Activated effector memory CD4-positive, alpha-beta T cell treated with Interleukin-2 at 50 U/mL for 16 hours (primary cell): ENCODE data around the gene NDE1.
"Not testable (repeated sequence)": the region's sequence is repeated elsewhere in the genome, so short reads cannot be mapped to it uniquely, and the experiment has no call there.

Experiments used
- DNase-seq: peaks from one replicate; pipeline ENCODE4 v3.0.0-alpha.2; 2020

Gene NDE1

DNA sequence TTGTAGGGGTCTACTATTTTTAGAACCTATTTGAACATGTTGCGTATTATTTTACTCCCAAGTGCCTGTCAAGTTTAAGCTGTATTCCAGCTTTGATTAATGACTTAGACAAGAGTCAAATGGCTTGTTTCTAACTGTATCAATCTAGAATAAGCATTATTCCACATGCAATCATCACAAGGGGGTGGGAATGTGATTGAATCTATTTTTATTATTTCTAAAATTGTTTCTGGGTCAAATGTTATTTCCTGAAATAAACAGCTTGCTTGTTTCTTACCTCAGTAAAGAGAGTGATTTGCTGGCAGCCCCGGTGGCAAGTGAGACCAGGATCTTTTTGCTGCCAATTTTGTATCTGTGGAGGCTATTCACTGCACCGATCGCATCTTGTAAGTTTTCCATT is 28.6 kb upstream of the NDE1 start:
- DNase-seq = no peak

DNA sequence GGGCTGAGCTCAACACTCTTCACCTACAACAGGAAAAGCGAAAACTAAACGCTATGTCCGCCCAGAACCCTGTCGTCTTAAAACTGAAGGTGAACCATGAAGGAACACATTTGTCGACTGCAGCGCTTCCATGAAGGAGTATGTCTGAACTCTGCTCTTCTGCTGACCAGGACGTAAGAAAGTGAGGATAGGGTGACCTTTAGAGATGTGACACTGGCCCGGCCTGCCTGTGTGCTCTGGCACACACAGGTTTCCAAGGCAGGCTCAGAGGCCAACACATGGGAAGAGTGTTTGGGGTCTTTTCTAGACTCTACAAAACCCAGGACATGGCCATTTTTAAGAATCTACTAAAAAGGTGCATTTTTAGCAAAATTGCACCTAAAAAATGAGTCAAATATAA is 28.2 kb upstream of the NDE1 start:
- DNase-seq = no peak

GRCh38 chr16:15631730-15632409 is 18.2 kb upstream of the NDE1 start:
- no peak for DNase-seq

GRCh38 chr16:15635926-15636325 is 14.1 kb upstream of the NDE1 start:
- DNase-seq = no peak

GRCh38 chr16:15636392-15636873 is 13.6 kb upstream of the NDE1 start:
- no peak for DNase-seq

- no peak for DNase-seq
Measured at GRCh38 chr16:15639061-15639568, 10.9 kb upstream of the NDE1 start.

DNA sequence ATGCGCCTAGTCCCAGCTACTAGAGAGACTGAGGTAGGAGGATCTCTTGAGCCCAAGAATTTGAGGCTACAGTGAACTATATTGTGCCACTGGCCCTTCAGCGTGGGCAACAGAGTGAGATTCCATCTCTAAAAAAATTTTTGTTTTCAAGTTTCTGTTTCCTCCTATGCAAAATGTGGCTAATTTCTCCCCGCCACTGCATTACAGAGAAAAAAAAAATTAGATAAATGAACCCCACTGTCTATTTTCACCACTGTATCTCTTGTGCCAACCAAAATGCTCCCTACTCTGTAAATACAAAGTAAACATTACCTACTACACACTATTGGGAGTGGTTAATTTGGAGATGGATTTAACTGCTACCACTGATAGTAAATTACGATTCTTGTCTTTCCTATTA is 9.1 kb upstream of the NDE1 start:
- DNase-seq = no peak

DNA sequence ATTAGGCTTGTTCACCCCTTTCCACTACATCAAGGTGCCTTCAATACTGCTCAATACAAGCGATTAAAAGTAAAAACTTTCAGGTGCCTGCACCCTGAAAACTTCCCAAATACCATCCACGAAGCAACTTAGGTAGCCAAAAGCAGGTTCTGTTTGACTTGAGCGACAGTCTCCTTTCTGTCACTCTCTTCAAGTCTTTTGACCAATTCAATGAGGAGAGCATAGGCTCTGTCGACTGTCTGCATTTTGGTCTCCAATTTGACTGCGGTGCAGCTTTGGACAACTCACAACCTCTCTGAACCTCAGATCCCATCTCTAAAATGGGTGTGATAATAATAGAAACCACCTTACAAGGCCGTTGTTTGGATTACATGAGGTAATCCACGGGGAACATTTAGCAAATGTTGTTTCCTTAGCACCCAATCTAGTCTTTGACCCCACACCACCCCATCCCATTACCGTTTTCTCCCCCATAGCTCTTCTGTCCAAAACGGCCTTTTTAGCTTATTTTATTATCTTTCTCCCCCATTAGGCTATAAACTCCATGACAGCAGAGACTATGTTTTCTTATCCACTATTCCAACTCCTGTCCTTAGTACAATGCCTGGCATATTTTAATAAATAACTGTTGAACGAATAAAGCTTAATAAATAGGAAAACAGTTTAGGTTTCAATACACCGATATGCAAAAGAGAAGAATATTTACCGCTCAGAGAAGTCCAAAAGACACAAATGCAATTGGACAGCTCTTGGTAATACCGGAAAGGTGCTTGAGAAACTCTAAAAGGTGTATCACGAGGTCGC is 8.1 kb upstream of the NDE1 start:
- no peak for DNase-seq

GRCh38 chr16:15642557-15643047 is 7.4 kb upstream of the NDE1 start:
- DNase-seq = peak; percentile 74

DNA sequence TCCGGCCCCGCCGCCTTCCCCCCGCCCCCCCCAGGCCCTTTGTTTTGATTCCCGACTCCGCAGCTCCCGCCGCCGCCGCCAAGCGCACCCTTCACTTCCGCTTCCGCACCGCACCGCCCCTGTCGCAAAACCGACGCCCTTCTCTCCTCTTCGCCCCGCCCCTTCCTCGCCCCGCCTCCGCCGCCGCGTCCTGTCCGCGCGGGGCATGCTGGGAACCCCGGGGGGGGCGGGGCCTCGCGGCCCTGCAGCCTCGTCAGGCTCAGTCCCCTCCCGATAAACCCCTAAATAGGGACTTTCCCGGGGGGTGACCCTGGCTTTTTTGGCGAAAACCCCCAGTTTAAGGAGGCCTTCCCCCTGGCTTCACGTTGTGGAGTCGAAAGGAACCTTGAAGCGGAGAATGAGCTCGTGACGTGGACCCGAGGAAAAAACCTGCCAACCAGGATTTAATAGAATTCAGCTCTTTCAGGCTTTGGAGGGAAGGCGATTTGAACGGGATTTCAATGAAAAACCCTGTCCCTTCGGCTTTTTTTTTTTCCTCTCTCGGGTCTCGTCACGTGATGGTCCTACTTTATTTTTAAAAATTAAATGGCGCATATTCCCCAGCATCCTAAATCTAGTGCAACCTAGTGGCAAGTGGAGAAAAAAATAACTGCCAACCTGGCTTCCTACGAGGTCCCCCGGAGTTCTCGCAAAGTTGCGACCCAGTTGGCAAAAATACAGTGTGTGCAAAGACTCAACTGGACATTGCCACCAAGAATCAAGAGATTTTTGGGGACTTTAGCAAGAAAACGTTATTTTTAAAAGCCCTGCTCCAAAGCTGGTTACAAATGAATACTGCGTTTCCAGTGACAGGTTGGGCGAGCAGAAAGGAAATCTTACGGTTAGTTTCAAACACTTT is 6.7 kb upstream of the NDE1 start, which contains the start of gene MARF1:
TSS of gene MARF1 (minus strand) at position 107 of the 898 bp plus-strand sequence. CDS start 3,921 bp downstream, outside the sequence.
- peak; percentile 99 for DNase-seq

DNA sequence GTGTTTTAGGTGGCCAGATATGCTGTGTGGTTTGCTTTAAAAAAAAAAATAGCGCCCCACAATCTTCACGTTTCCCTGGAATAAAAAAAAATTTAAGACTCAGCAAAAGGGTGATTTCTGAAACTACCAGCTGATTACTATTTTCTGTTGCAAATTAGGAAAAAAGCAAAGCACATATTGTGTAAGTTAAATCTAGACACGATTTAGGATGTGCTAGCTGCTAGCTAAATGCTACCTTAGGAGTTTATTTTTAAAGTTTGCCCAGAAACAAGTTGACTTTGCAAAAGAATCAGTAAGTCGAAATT is 6.1 kb upstream of the NDE1 start:
- no peak for DNase-seq

- DNase-seq = no peak
Measured at GRCh38 chr16:15644267-15644961, 5.6 kb upstream of the NDE1 start.

DNA sequence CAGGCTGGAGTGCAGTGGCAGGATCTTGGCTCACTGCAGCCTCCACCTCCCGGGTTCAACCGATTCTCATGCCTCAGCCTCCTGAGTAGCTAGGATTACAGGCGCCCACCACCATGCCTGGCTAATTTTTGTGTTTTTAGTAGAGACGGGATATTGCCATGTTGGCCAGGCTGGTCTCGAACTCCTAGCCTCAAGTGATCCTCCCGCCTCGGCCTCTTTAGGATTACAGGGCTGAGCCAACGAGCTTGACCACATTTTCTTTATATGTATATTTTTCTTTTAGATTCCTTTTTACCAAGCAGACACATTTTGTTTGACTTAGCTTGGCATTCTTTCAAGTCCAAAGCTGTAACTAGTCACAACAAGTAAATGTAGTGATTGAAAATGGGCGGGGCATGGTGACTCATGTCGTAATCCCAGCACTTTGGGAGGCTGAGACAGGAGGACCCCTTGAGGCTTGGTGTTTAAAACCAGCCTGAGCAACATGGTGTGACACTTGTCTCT is 5.0 kb upstream of the NDE1 start:
- DNase-seq = not testable (repeated sequence)

DNA sequence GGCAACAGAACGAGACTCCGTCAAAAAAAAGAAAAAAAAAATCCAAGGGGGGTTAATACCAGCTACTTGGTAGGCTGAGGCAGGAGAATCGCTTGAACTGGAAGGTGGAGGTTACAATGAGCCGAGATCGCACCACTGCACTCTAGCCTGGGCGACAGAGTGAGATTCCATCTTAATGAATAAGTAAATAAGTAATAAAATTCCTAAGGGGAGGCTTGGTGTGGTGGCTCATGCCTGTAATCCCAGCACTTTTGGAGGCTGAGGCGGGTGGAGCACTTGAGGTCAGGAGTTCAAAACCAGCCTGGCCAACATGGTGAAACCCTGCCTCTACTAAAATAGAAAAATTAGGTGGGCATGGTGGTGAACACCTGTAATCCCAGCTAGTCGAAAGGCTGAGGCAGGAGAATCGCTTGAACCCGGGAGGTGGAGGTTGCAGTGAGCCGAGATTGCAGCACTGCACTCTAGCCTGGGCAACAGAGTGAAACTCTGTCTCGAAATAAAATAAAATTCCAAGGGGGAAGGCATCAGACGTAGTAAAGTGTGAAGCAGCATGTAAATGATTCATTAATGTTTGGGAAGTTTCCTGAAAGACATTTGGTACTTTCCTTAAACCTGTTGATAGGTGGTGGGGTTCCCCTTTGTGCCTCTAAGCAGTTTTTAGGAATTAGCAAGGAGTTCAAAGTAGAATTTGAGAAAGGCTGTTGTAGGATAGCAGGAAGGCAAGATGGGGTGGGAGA is 3.3 kb upstream of the NDE1 start:
- DNase-seq = not testable (repeated sequence)

DNA sequence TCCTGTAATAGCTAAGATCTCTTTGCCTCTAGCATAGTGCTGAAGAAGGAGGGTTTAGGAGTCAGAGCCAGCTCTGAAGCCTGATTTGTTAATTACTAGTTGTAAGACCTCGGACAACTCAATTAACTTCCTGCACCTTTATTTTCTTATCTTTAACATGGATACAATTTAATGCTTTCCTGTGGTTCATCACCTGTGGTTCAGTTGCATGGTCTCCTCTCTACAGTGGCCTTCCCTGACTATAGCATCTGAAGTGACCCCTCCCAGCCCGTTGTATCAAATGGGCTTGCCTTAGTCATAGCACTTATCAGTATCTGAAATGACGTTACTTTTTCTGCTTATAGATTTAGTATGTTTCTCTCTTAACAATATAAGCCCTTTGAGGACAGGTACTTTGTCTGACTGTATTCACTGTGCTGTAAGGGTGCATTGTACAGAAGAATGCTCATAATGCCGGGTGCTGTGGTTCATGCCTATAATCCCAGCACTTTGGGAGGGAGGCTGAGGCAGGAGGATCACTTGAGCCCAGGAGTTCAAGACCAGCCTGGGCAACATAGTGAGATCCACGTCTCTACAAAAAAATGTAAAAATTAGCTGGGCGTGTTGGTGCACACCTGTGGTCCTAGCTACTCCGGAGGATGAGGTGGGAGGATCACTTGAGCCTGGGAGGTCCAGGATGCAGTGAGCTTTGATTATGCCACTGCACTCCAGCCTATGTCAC is 2.6 kb upstream of the NDE1 start:
- DNase-seq = no peak

DNA sequence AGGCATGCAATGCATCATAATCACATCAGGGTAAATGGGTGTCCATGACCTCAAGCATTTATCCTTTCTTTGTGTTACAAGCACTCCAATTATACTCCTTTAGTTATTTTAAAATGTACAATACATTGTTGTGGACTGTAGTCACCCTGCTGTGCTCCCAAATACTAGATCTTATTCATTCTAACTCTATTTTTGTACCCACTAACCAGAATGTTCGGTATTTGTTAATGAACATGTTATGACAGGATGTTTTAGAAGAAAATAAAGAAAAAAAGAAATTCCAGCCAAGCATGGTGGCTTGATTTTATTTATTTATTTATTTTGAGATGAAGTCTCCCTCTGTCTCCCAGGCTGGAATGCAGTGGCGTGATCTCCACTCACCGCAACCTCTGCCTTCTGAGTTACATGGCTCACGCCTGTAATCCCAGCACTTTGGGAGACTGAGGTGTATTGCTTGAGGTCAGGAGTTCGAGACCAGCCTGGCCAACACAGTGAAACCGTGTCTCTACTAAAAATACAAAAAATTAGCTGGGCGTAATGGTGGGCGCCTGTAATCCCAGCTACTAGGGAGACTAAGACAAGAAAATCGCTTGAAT is 1.8 kb upstream of the NDE1 start:
- DNase-seq = no peak

GRCh38 chr16:15649311-15649710 is 734 bp upstream of the NDE1 start:
- not testable (repeated sequence) for DNase-seq

DNA sequence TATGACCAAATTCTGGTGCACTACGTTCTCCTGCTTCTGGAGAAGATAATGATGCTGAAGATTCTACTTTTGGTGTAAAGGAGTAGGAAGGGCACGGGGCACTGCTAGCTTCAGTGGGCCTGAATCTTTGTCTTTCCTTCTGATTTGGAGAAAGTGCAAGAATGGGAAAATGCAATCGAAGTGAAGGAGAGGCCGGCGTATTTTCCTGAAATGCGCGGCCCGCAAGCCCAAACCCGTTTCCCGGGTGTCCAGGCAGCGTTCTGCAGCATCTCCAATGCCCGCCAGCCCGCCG is 372 bp upstream of the NDE1 start:
- DNase-seq = no peak

GRCh38 chr16:15650698-15651171 is 690 bp downstream of the NDE1 start:
- DNase-seq = no peak

DNA sequence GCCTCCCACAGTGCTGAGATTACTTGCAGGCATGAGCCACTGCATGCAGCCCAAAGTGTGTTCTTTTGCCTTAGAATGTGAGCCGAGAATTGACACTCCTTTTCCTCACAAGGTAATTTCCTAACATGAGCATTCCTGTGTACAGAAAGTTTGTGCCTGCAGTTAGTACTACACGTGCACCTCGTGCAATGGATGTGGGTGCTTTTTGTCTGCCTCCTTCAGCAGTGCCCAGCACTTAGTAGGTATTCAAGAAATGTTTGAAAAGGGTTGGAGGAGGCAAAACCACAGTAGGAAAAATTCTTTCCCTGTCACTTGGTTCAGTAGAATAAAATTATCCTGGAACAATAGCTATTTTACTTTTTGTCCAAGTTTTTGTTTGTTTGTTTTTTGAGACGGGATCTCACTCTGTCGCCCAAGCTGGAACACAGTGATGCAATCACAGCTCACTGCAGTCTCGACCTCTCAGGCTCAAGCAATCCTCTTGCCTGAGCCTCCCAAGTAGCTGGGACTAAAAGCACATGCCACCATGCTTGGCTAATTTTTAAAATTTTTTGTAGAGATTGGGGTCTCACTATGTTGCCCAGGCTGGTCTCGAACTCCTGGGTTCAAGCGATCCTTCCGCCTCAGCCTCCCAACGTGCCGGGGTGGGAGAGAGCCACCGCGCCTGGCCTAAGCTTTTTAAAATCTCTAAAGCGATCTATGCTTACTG is 2.4 kb downstream of the NDE1 start:
- DNase-seq = no peak
